ENCODE results near the gene MUS81. TPM values are rescaled to one million over a fixed set of nuclear protein-coding genes. Genes with fewer than 3 reads are reported as not detected.

The MUS81 gene
- polyA plus RNA-seq, 2 of the 4 experiments (the other 2 are of a cell fraction), result 27.8 to 33.4 TPM

- WGBS (ENCODE audit: missing lambda C conversion rate), result 35% methylated on average over 13 of the region's 69 CpGs
- H3K4me1 ChIP-seq, result peaks cover 6% of the 10 kb centered on the region
- H3K4me2 ChIP-seq, result peak within 1 kb of the TSS; percentile 100
- ATAC-seq, result no peak
- no peaks in the 10 kb centered on the region for H3K9me3 ChIP-seq
- H3K27ac ChIP-seq, result peak within 1 kb of the TSS; percentile 82 to 84
- POLR2A ChIA-PET, result interaction anchor here (0.6 to 2.0 kb wide), 5 partner anchors 13 to 161 kb away, joined by 3 to 10 read pairs (median 6); partner anchors contain the start of genes CCDC85B, KAT5 and MUS81
- TF ChIP-seq EHMT2 (IDR thresholded peaks at IDR 0.05; ENCODE audit: low read depth) (no peak), RAD21 (conservative IDR thresholded peaks at IDR 0.05 in 1 of 2, IDR thresholded peaks at IDR 0.05 in 1 of 2) (no peak), TP53 (CRISPR knock-in tag; IDR thresholded peaks at IDR 0.05) (no peak), USF2 (IDR thresholded peaks at IDR 0.05) (no peak), RNF2 (IDR thresholded peaks at IDR 0.05; ENCODE audit: borderline replicate concordance, low read depth) (no peak), POLR2A (IDR thresholded peaks at IDR 0.05; ENCODE audit: low read length) (no peak), RFX5 (IDR thresholded peaks at IDR 0.05) (no peak), MAZ (IDR thresholded peaks at IDR 0.05; ENCODE audit: borderline replicate concordance, low read depth, low read length) (no peak), SREBF2 (IDR thresholded peaks at IDR 0.05) (no peak), CBX8 (IDR thresholded peaks at IDR 0.05) (no peak), TFCP2L1 (CRISPR knock-in tag; IDR thresholded peaks at IDR 0.05) (no peak), CBX2 (IDR thresholded peaks at IDR 0.05; ENCODE audit: borderline replicate concordance, low read depth) (no peak), HOXB13 (CRISPR knock-in tag; IDR thresholded peaks at IDR 0.05; ENCODE audit: low read depth) (no peak), FOXS1 (CRISPR knock-in tag; IDR thresholded peaks at IDR 0.05) (no peak), RCOR1 (IDR thresholded peaks at IDR 0.05; ENCODE audit: low read depth, low read length) (no peak), MAX (IDR thresholded peaks at IDR 0.05) (no peak), NR3C1 (IDR thresholded peaks at IDR 0.05) (no peak), REST (IDR thresholded peaks at IDR 0.05) (no peak)
- peak within 1 kb of the TSS; percentile 55 for H3K4me3 ChIP-seq
- CTCF ChIA-PET, result interaction anchor here (1.4 to 7.5 kb wide), 5 partner anchors 10 to 115 kb away, joined by 4 to 158 read pairs (median 12); partner anchors contain the start of genes CFL1, FIBP and MUS81
- no peak for DNase-seq (ENCODE audit: low read depth in 1 of 2, low spot score in 1 of 2)
- FAIRE-seq, result no peak
These were observed 12.5 kb downstream of the MUS81 start, which contains the start of gene EFEMP2 for GRCh38 chr11:65872586-65873317. TSS of gene EFEMP2 (minus strand) at chr11:65872800. CDS start at chr11:65872354, 446 bp downstream.

GRCh38 chr11:65873318-65874156, 13.3 kb downstream of the MUS81 start:
- FAIRE-seq (no peak), ATAC-seq (peak; percentile 60 to 79), DNase-seq (ENCODE audit: low read depth in 1 of 2, low spot score in 1 of 2) (peak; percentile 92 to 95)
- Histone ChIP-seq H3K4me1 (peaks cover 6% of the 10 kb centered on the region), H3K9me3 (no peaks in the 10 kb centered on the region), H3K4me2 (peak overlapping the region; percentile 100), H3K4me3 (peak overlapping the region; percentile 55), H3K27ac (peak overlapping the region; percentile 82 to 84)
- ChIA-PET CTCF (interaction anchor here (0.8 to 7.5 kb wide), 8 partner anchors 11 to 247 kb away, joined by 3 to 158 read pairs (median 4); partner anchors contain the start of genes FIBP and MUS81), POLR2A (interaction anchor here (1.0 to 2.0 kb wide), 6 partner anchors 13 to 161 kb away, joined by 3 to 14 read pairs (median 4); partner anchors contain the start of genes CCDC85B, CFL1, FIBP and KAT5)
- 12% methylated on average over 36 of the region's 54 CpGs for WGBS (ENCODE audit: missing lambda C conversion rate)
- TF ChIP-seq JUNB (IDR thresholded peaks at IDR 0.05), result no peak
- no peak for TF ChIP-seq ZNF302 (CRISPR knock-in tag; IDR thresholded peaks at IDR 0.05)
- no peak for TF ChIP-seq CTCF (IDR thresholded peaks at IDR 0.05)
- no peak for TF ChIP-seq FOSB (CRISPR knock-in tag; IDR thresholded peaks at IDR 0.05)
- TF ChIP-seq EHMT2 (IDR thresholded peaks at IDR 0.05; ENCODE audit: low read depth), result no peak
- no peak for TF ChIP-seq CBX8 (IDR thresholded peaks at IDR 0.05)
- no peak for TF ChIP-seq POLR2AphosphoS2 (conservative IDR thresholded peaks at IDR 0.05; ENCODE audit: low read length)
- peak; percentile 33; the same call in 1 of the 3 replicates for TF ChIP-seq BCL3 (IDR thresholded peaks at IDR 0.05)
- peak; percentile 92 for TF ChIP-seq USF2 (IDR thresholded peaks at IDR 0.05)
- TF ChIP-seq FOSL2 (IDR thresholded peaks at IDR 0.05), result no peak
- TF ChIP-seq FOSL2 (CRISPR knock-in tag; IDR thresholded peaks at IDR 0.05), result no peak
